ENCODE measurements around the gene FZR1.

FZR1 gene

GRCh38 chr19:3468211-3468610, 37.9 kb upstream of the FZR1 start:
- Histone ChIP-seq H3K9me3 (ENCODE audit: insufficient read depth, low read length) (no peaks in the 10 kb centered on the region), H3K4me3 (ENCODE audit: insufficient read depth, low read length, poor library complexity, severe bottlenecking) (no peak overlapping the region), H3K27ac (ENCODE audit: low read depth, low read length) (no peak overlapping the region), H3K4me2 (ENCODE audit: low read depth, low read length, poor library complexity, severe bottlenecking) (no peak overlapping the region), H3F3A (ENCODE audit: insufficient read depth) (no peaks in the 10 kb centered on the region), H3K79me2 (ENCODE audit: insufficient read depth, low read length) (no peaks in the 10 kb centered on the region), H3K36me3 (ENCODE audit: low read length) (no peaks in the 10 kb centered on the region), H4K20me1 (ENCODE audit: low read depth, low read length) (no peaks in the 10 kb centered on the region), H3K9ac (ENCODE audit: low read length) (no peak overlapping the region), H3K27me3 (ENCODE audit: low read length) (no peaks in the 10 kb centered on the region), H3K9me2 (replicated peaks; ENCODE audit: insufficient read depth, low read length) (no peaks in the 10 kb centered on the region), H2AFZ (ENCODE audit: low read depth, low read length, severe bottlenecking) (no peak overlapping the region)
- TF ChIP-seq CTCF (IDR thresholded peaks at IDR 0.05; ENCODE audit: insufficient read depth, low read length, poor library complexity, severe bottlenecking) = no peak
- no peak for TF ChIP-seq EZH2phosphoT487 (conservative IDR thresholded peaks at IDR 0.05; ENCODE audit: low read length)

DNA sequence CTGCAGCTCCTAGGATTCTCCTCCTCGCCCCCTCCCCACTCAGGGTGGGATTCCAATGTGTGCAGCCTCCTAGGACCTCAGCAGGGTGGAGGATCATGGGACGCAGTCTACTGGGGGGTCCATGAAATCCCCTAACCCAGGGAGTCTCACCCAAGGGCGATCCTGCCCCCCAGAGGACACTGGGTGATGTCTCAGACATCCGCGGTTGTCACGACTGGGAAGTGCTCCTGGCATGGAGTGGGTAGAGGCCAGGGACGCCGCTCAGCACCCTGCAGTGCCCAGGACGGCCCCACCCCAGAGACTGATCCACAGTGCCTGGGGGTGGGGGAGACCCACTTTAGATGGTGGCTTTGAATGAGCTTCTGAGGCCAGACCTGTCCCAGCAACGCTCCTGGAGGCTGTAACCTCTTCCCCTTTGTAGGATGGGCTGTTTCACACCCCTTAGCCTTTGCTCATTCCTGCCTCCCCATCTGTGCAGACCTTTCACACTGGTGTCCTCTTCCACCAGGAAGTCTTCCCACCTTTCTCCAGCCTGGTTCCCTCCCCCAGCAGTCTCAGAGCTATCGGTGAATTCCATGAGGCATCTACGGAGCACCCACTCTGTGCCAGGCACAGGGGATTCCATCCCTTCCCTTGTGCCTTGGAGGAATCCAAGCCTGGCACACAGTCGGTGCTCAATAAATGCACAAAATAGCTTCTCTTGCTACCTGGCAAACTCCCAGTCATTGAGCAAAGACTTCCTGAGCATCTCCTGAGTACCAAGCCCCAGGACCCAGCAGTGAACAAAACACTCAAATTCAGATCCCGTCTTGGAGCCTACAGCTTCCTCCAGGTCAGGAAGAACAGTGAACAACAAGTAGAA, 36.2 kb upstream of the FZR1 start:
- Histone ChIP-seq H3F3A (ENCODE audit: insufficient read depth) (no peaks in the 10 kb centered on the region), H2AFZ (ENCODE audit: low read depth, low read length, severe bottlenecking) (no peak overlapping the region), H3K9me3 (ENCODE audit: insufficient read depth, low read length) (no peaks in the 10 kb centered on the region), H3K9ac (ENCODE audit: low read length) (no peak overlapping the region), H4K20me1 (ENCODE audit: low read depth, low read length) (no peaks in the 10 kb centered on the region), H3K27me3 (ENCODE audit: low read length) (no peaks in the 10 kb centered on the region), H3K4me3 (ENCODE audit: insufficient read depth, low read length, poor library complexity, severe bottlenecking) (no peak overlapping the region), H3K27ac (ENCODE audit: low read depth, low read length) (no peak overlapping the region), H3K4me2 (ENCODE audit: low read depth, low read length, poor library complexity, severe bottlenecking) (no peak overlapping the region), H3K79me2 (ENCODE audit: insufficient read depth, low read length) (no peaks in the 10 kb centered on the region), H3K36me3 (ENCODE audit: low read length) (no peaks in the 10 kb centered on the region), H3K9me2 (replicated peaks; ENCODE audit: insufficient read depth, low read length) (no peaks in the 10 kb centered on the region)
- no peak for TF ChIP-seq EZH2phosphoT487 (conservative IDR thresholded peaks at IDR 0.05; ENCODE audit: low read length)
- no peak for TF ChIP-seq CTCF (IDR thresholded peaks at IDR 0.05; ENCODE audit: insufficient read depth, low read length, poor library complexity, severe bottlenecking)

DNA sequence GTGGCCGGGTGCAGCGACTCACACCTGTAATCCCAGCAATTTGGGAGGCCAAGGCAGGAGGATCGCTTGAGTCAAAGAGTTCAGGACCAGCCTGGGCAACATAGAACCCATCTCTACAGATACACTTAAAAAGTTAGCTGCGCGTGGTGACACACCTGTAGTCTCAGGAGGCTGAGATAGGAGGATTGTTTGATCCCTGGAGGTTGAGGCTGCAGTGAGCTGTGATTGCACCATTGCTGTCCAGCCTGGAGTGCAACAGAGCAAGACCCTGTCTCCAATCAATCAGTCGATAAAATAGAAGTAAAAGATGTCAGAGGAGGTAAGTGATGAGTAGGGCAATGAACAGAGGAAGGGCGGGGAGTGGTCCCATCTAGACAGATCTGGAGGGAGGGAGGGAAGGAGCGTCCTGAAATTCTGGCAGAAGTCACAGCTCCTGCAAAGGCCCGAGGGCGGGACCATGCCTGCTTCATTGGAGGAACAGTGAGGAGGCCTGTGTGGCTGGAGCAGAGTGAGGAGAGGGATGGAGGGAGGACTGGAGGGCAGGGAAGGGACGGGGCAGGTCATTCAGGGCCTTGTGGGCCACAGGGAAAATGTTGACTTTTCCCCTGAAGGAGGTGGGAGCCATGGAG, 35.5 kb upstream of the FZR1 start:
- no peaks in the 10 kb centered on the region for H3F3A ChIP-seq (ENCODE audit: insufficient read depth)
- no peaks in the 10 kb centered on the region for H3K27me3 ChIP-seq (ENCODE audit: low read length)
- H3K9me3 ChIP-seq (ENCODE audit: insufficient read depth, low read length) = no peaks in the 10 kb centered on the region
- no peak overlapping the region for H3K9ac ChIP-seq (ENCODE audit: low read length)
- no peak for TF ChIP-seq CTCF (IDR thresholded peaks at IDR 0.05; ENCODE audit: insufficient read depth, low read length, poor library complexity, severe bottlenecking)
- no peak for TF ChIP-seq EZH2phosphoT487 (conservative IDR thresholded peaks at IDR 0.05; ENCODE audit: low read length)
- H3K27ac ChIP-seq (ENCODE audit: low read depth, low read length) = no peak overlapping the region
- H3K36me3 ChIP-seq (ENCODE audit: low read length) = no peaks in the 10 kb centered on the region
- no peak overlapping the region for H3K4me2 ChIP-seq (ENCODE audit: low read depth, low read length, poor library complexity, severe bottlenecking)
- H2AFZ ChIP-seq (ENCODE audit: low read depth, low read length, severe bottlenecking) = no peak overlapping the region
- H4K20me1 ChIP-seq (ENCODE audit: low read depth, low read length) = no peaks in the 10 kb centered on the region
- H3K9me2 ChIP-seq (replicated peaks; ENCODE audit: insufficient read depth, low read length) = no peaks in the 10 kb centered on the region
- H3K4me3 ChIP-seq (ENCODE audit: insufficient read depth, low read length, poor library complexity, severe bottlenecking) = no peak overlapping the region
- H3K79me2 ChIP-seq (ENCODE audit: insufficient read depth, low read length) = no peaks in the 10 kb centered on the region
